H9 (cell line): Measurements from ENCODE around the gene ALLC. TPM values are rescaled to one million over a fixed set of nuclear protein-coding genes. Genes with fewer than 3 reads are reported as not detected.

Experiments used
- DNase-seq: peaks from one replicate; pipeline ENCODE4 v3.0.0-alpha.2; 2017
- H2AFZ ChIP-seq: one replicate; pipeline ENCODE4 v1.6.1; 2013; ENCODE audit warnings: mild to moderate bottlenecking, low read length, control low read depth, moderate library complexity
- H2AK5ac ChIP-seq: 2 replicates; pipeline ENCODE4 v1.6.1; 2013; ENCODE audit warnings: low read length, control low read depth, mixed read lengths; ENCODE audit not compliant: insufficient read length
- H2BK120ac ChIP-seq: one replicate; pipeline ENCODE4 v1.6.1; 2013; ENCODE audit warnings: low read depth, mild to moderate bottlenecking, low read length, control low read depth, inconsistent platforms; ENCODE audit not compliant: poor library complexity, severe bottlenecking
- H2BK12ac ChIP-seq: 2 replicates; pipeline ENCODE4 v1.6.1; 2013; ENCODE audit warnings: low read length, control low read depth, mixed read lengths, low read depth; ENCODE audit not compliant: insufficient read length
- H2BK15ac ChIP-seq: 2 replicates; pipeline ENCODE4 v1.6.1; 2013; ENCODE audit warnings: low read depth, low read length, control low read depth
- H2BK20ac ChIP-seq: one replicate; pipeline ENCODE4 v1.6.1; 2013; ENCODE audit warnings: low read depth, mild to moderate bottlenecking, low read length, control low read depth, inconsistent platforms; ENCODE audit not compliant: poor library complexity, severe bottlenecking
- H2BK5ac ChIP-seq: 2 replicates; pipeline ENCODE4 v1.6.1; 2013; ENCODE audit warnings: low read length, control low read depth, mixed read lengths; ENCODE audit not compliant: insufficient read length
- H3K14ac ChIP-seq: 2 replicates; pipeline ENCODE4 v1.6.1; 2013; ENCODE audit warnings: low read length, control low read depth; ENCODE audit not compliant: insufficient read depth
- H3K18ac ChIP-seq: 2 replicates; pipeline ENCODE4 v1.6.1; 2013; ENCODE audit warnings: low read depth, mild to moderate bottlenecking, mixed read lengths, low read length, control low read depth; ENCODE audit not compliant: insufficient read length
- H3K23ac ChIP-seq: 2 replicates; pipeline ENCODE4 v1.6.1; 2013; ENCODE audit warnings: low read length, control low read depth, mixed read lengths, low read depth; ENCODE audit not compliant: insufficient read length
- H3K23me2 ChIP-seq: 2 replicates; pipeline ENCODE4 v1.6.1; 2013; ENCODE audit warnings: low read depth, mild to moderate bottlenecking, mixed read lengths, low read length, control low read depth; ENCODE audit not compliant: insufficient read length, poor library complexity, severe bottlenecking
- H3K27ac ChIP-seq: 2 replicates; pipeline ENCODE4 v1.5.1; 2013; ENCODE audit warnings: low read length, control low read depth, mixed read lengths, low read depth; ENCODE audit not compliant: insufficient read length
- H3K27me3 ChIP-seq: 2 replicates; pipeline ENCODE4 v1.6.1; 2013; ENCODE audit warnings: low read length, control low read depth, inconsistent platforms; ENCODE audit not compliant: insufficient read depth
- H3K4ac ChIP-seq: 2 replicates; pipeline ENCODE4 v1.6.1; 2013; ENCODE audit warnings: low read depth, mild to moderate bottlenecking, control low read depth, inconsistent platforms, low read length, moderate library complexity
- H3K4me1 ChIP-seq: 2 replicates; pipeline ENCODE4 v1.6.1; 2013; ENCODE audit warnings: low read length, control low read depth, inconsistent platforms; ENCODE audit not compliant: insufficient read depth
- H3K4me2 ChIP-seq: 2 replicates; pipeline ENCODE4 v1.6.1; 2013; ENCODE audit warnings: low read length, control low read depth, mixed read lengths; ENCODE audit not compliant: insufficient read length, insufficient read depth
- H3K56ac ChIP-seq: 2 replicates; pipeline ENCODE4 v1.6.1; 2013; ENCODE audit warnings: low read depth, mild to moderate bottlenecking, mixed read lengths, low read length, control low read depth; ENCODE audit not compliant: insufficient read length
- H3K79me1 ChIP-seq: 2 replicates; pipeline ENCODE4 v1.6.1; 2013; ENCODE audit warnings: low read depth, mild to moderate bottlenecking, moderate library complexity, low read length, control low read depth, inconsistent platforms; ENCODE audit not compliant: insufficient read depth, poor library complexity, severe bottlenecking
- H3K79me2 ChIP-seq: 2 replicates; pipeline ENCODE4 v1.6.1; 2013; ENCODE audit warnings: low read length, control low read depth, inconsistent platforms; ENCODE audit not compliant: insufficient read depth
- H3K9ac ChIP-seq: 2 replicates; pipeline ENCODE4 v1.6.1; 2013; ENCODE audit warnings: low read length, control low read depth, mixed read lengths; ENCODE audit not compliant: insufficient read length; ENCODE audit errors: extremely low read depth
- H3K9me3 ChIP-seq: one replicate; pipeline ENCODE4 v1.6.1; 2013; ENCODE audit warnings: low read depth, low read length, inconsistent platforms; ENCODE audit not compliant: control insufficient read depth
- H3T11ph ChIP-seq: one replicate; pipeline ENCODE4 v1.6.1; 2013; ENCODE audit warnings: mild to moderate bottlenecking, low read length, control low read depth, inconsistent platforms
- H4K20me1 ChIP-seq: one replicate; pipeline ENCODE4 v1.6.1; 2013; ENCODE audit not compliant: control insufficient read depth, insufficient read length, insufficient read depth
- H4K5ac ChIP-seq: 2 replicates; pipeline ENCODE4 v1.6.1; 2013; ENCODE audit warnings: low read depth, mild to moderate bottlenecking, mixed read lengths, low read length, control low read depth; ENCODE audit not compliant: insufficient read length
- H4K8ac ChIP-seq: replicated peaks from 2 replicates; pipeline ENCODE4 v1.6.1; 2013; ENCODE audit warnings: low read length, control low read depth, mixed read lengths, low read depth; ENCODE audit not compliant: insufficient read length
- H4K91ac ChIP-seq: 2 replicates; pipeline ENCODE4 v1.6.1; 2013; ENCODE audit warnings: low read depth, mild to moderate bottlenecking, moderate library complexity, mixed read lengths, low read length, control low read depth; ENCODE audit not compliant: insufficient read length
- H3K27ac Mint-ChIP-seq, 3 experiments: 2 replicates in 2 of 3; 3 replicates in 1 of 3; pipeline ENCODE4 v1.8.0; 2020 to 2021; ENCODE audit warnings: mixed read lengths in 3 of 3, mild to moderate bottlenecking in 1 of 3, moderate library complexity in 1 of 3
- H3K27me3 Mint-ChIP-seq: 2 replicates; pipeline ENCODE4 v1.8.0; 2021; ENCODE audit warnings: low read depth, mild to moderate bottlenecking, moderate library complexity, mixed read lengths
- H3K36me3 Mint-ChIP-seq, 3 experiments: 2 replicates in 2 of 3; 3 replicates in 1 of 3; pipeline ENCODE4 v1.8.0; 2020 to 2021; ENCODE audit warnings: low read depth in 3 of 3, mixed read lengths in 3 of 3; ENCODE audit not compliant: insufficient read depth in 1 of 3
- H3K4me1 Mint-ChIP-seq, 2 experiments: 2 replicates each; pipeline ENCODE4 v1.8.0; 2020; ENCODE audit warnings: mixed read lengths in 2 of 2
- H3K4me3 Mint-ChIP-seq, 2 experiments: 2 replicates in 1 of 2; 3 replicates in 1 of 2; pipeline ENCODE4 v1.8.0; 2020 to 2021; ENCODE audit warnings: mild to moderate bottlenecking in 2 of 2, mixed read lengths in 2 of 2, moderate library complexity in 1 of 2
- H3K9me3 Mint-ChIP-seq, 2 experiments: 2 replicates in 1 of 2; 3 replicates in 1 of 2; pipeline ENCODE4 v1.8.0; 2020; ENCODE audit warnings: mild to moderate bottlenecking in 2 of 2, mixed read lengths in 2 of 2, moderate library complexity in 1 of 2
- WGBS: extraction: QIAGEN DNeasy Blood & Tissue Kit; methylation state at CpG from one replicate; pipeline ENCODE4 v1.1.7; 2013; ENCODE audit warnings: missing lambda C conversion rate, low lambda C conversion rate, mixed read lengths; ENCODE audit not compliant: insufficient read length; ENCODE audit errors: extremely low coverage; 5-methylcytosine and 5-hydroxymethylcytosine counted together
- total RNA-seq: library from RNA; stranded (reverse); gene quantifications from 2 replicates; pipeline ENCODE4 v1.2.1, GENCODE V29; 2021
- TF ChIP-seq, protein P1 (sequence below): fragments of 200-600 bp; sonication (generic); conservative IDR thresholded peaks from 3 replicates; pipeline ENCODE4 v1.8.0; 2021; ENCODE audit warnings: antibody characterized with exemption, mild to moderate bottlenecking

ALLC gene
- total RNA-seq, 1 experiment from 2014 or later, result not detected

DNA sequence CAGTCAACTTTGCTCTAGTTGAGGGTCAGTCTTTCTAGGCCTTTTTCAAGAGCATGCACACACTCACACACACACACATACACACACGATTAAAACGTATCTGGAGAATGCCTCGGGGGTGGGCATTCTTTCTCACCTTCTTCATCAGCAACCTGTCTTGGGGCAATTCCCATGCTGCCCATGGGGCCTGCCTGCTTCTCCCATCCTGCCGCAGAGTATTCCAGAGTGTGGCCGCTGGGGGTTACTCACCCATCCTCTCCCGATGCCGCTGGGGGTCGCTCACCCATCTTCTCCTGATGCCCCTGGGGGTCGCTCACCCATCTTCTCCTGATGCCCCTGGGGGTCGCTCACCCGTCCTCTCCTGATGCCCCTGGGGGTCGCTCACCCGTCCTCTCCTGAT lies 10.8 kb upstream of the ALLC start:
- Histone ChIP-seq H2BK15ac (no peak overlapping the region), H4K5ac (no peak overlapping the region)
- no peak overlapping the region for H3K27ac Mint-ChIP-seq

More for the DNA sequence above, 10.8 kb upstream of the ALLC start:
- no peaks in the 10 kb centered on the region for H3K79me2 ChIP-seq
- H3K9me3 Mint-ChIP-seq, result no peaks in the 10 kb centered on the region; a peak in 1 of 5 replicates
- WGBS, result no CpG with 5 or more reads among the region's 13 CpGs
- no peaks in the 10 kb centered on the region for H4K20me1 ChIP-seq
- H3K4me2 ChIP-seq, result no peak overlapping the region
- H3K4me3 Mint-ChIP-seq, result no peak overlapping the region
- H2AK5ac ChIP-seq, result no peak overlapping the region
- H3K27me3 ChIP-seq, result no peaks in the 10 kb centered on the region
- no peak overlapping the region for H2BK12ac ChIP-seq
- peaks cover 12 to 17% of the 10 kb centered on the region in 2 experiments for H3K4me1 Mint-ChIP-seq
- H3K23ac ChIP-seq, result no peak overlapping the region
- H3K4ac ChIP-seq, result no peak overlapping the region
- no peaks in the 10 kb centered on the region for H3K79me1 ChIP-seq
- no peak overlapping the region for H2BK120ac ChIP-seq
- H3K36me3 Mint-ChIP-seq, result no peaks in the 10 kb centered on the region
- no peak overlapping the region for H3T11ph ChIP-seq
- no peak overlapping the region for H4K8ac ChIP-seq
- H3K14ac ChIP-seq, result no peak overlapping the region
- no peak overlapping the region for H3K56ac ChIP-seq
- no peak overlapping the region for H2BK20ac ChIP-seq
- H3K18ac ChIP-seq, result no peak overlapping the region
- H3K9me3 ChIP-seq, result no peaks in the 10 kb centered on the region
- H3K4me1 ChIP-seq, result no peaks in the 10 kb centered on the region
- H3K27ac ChIP-seq, result no peak overlapping the region
- TF ChIP-seq, protein P1, sequence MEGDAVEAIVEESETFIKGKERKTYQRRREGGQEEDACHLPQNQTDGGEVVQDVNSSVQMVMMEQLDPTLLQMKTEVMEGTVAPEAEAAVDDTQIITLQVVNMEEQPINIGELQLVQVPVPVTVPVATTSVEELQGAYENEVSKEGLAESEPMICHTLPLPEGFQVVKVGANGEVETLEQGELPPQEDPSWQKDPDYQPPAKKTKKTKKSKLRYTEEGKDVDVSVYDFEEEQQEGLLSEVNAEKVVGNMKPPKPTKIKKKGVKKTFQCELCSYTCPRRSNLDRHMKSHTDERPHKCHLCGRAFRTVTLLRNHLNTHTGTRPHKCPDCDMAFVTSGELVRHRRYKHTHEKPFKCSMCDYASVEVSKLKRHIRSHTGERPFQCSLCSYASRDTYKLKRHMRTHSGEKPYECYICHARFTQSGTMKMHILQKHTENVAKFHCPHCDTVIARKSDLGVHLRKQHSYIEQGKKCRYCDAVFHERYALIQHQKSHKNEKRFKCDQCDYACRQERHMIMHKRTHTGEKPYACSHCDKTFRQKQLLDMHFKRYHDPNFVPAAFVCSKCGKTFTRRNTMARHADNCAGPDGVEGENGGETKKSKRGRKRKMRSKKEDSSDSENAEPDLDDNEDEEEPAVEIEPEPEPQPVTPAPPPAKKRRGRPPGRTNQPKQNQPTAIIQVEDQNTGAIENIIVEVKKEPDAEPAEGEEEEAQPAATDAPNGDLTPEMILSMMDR, result no peak
- no peak overlapping the region for H3K9ac ChIP-seq
- no peak overlapping the region for H2BK5ac ChIP-seq
- no peak overlapping the region for H2AFZ ChIP-seq
- DNase-seq, result no peak
- no peak overlapping the region for H4K91ac ChIP-seq
- peaks cover 2% of the 10 kb centered on the region for H3K23me2 ChIP-seq
- peaks cover 16% of the 10 kb centered on the region for H3K27me3 Mint-ChIP-seq
